Measurements from ENCODE around the gene KDM5B. TPM values are rescaled to one million over a fixed set of nuclear protein-coding genes. Genes with fewer than 3 reads are reported as not detected.

Gene KDM5B
- total and polyA plus RNA-seq, 2 of the 8 experiments (the other 6 are each of a cell fraction or from before 2014, with no cell fraction given): 73.3 to 210 TPM

DNA sequence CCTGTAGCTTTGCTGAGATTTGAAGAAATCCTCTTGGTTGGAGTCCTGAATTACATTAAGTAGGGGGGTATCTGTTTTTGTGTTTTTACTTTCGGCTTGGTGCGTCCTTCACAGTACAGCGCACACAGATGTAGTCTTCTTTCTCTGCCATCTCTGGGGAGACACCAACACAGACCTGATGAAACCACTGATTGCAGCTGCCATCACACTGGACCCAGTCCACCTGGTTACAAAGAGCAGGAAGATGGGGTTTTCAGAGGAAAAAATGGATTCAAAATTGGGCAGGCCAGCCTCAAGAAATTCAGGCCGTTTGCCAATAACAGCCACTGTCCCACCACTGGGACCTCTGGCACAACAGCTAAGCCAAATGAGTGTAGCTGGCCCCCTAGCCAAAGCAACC, 79.3 kb downstream of the KDM5B start:
- ChIA-PET POLR2A (ENCODE audit: partially characterized antibody) (interaction anchor here (0.8 to 1.4 kb wide), 2 partner anchors 72 to 132 kb away, joined by 3 to 4 read pairs; no protein-coding TSS in a partner anchor), CTCF (ENCODE audit: partially characterized antibody) (interaction anchor here (0.7 to 1.8 kb wide), 7 partner anchors 9 to 265 kb away, joined by 3 to 5 read pairs (median 4); no protein-coding TSS in a partner anchor)
- Histone ChIP-seq H3K14ac (ENCODE audit: insufficient read length) (no peak overlapping the region), H3K79me1 (ENCODE audit: low read depth, low read length) (no peaks in the 10 kb centered on the region), H2BK5ac (ENCODE audit: low read depth, low read length) (no peak overlapping the region), H4K20me1 (replicated peaks in 1 of 2; ENCODE audit: control insufficient read depth in 1 of 2, insufficient read depth in 2 of 2, low read length in 2 of 2) (peaks cover 4 to 8% of the 10 kb centered on the region in 2 experiments), H3K4me2 (ENCODE audit: insufficient read depth in 1 of 2, low read depth in 2 of 2, low read length in 2 of 2) (no peak overlapping the region), H3K4ac (replicated peaks; ENCODE audit: insufficient read length, low read depth, low read length) (no peak overlapping the region), H2BK12ac (ENCODE audit: low read depth, low read length) (no peak overlapping the region), H3K4me1 (replicated peaks in 1 of 4; ENCODE audit: control insufficient read depth in 3 of 4, insufficient read depth in 4 of 4, low read length in 3 of 4) (no peaks in the 10 kb centered on the region), H2AFZ (ENCODE audit: low read length) (no peak overlapping the region), H3K18ac (ENCODE audit: extremely low read depth, low read length) (no peak overlapping the region), H3K27me3 (replicated peaks in 1 of 4; ENCODE audit: control insufficient read depth in 3 of 4, extremely low read depth in 1 of 4, insufficient read depth in 3 of 4, low read length in 3 of 4) (no peaks in the 10 kb centered on the region), H4K91ac (replicated peaks; ENCODE audit: insufficient read length, low read length) (no peak overlapping the region), H3K9me3 (ENCODE audit: insufficient read depth in 2 of 2, low read depth in 1 of 2, low read length in 1 of 2) (no peaks in the 10 kb centered on the region), H3K9ac (replicated peaks in 1 of 4; ENCODE audit: extremely low read depth in 1 of 4, low read depth in 3 of 4, low read length in 3 of 4) (no peak overlapping the region), H2AK5ac (ENCODE audit: low read depth, low read length) (no peak overlapping the region), H2BK15ac (ENCODE audit: low read length) (no peak overlapping the region), H3K56ac (replicated peaks; ENCODE audit: insufficient read length, low read depth, low read length) (no peak overlapping the region), H3K23me2 (ENCODE audit: low read depth, low read length) (no peaks in the 10 kb centered on the region), H3K23ac (ENCODE audit: insufficient read length) (no peak overlapping the region), H2BK120ac (replicated peaks; ENCODE audit: low read depth, low read length) (no peak overlapping the region), H4K8ac (ENCODE audit: extremely low read depth, insufficient read depth, low read length) (no peak overlapping the region), H3K79me2 (ENCODE audit: control insufficient read depth in 1 of 2, insufficient read depth in 2 of 2, low read length in 2 of 2) (no peaks in the 10 kb centered on the region), H2BK20ac (ENCODE audit: low read length) (no peak overlapping the region), H3K27ac (ENCODE audit: low read depth, low read length) (no peak overlapping the region), H3K36me3 (ENCODE audit: control insufficient read depth in 2 of 4, insufficient read depth in 4 of 4, low read length in 3 of 4) (peaks cover 39 to 95% (median 73%) of the 10 kb centered on the region in 4 experiments), H3K4me3 (ENCODE audit: extremely low read depth in 1 of 4, insufficient read depth in 2 of 4, low read depth in 3 of 4, low read length in 4 of 4) (no peak overlapping the region), H4K5ac (ENCODE audit: insufficient read length, low read depth, low read length) (no peak overlapping the region)
- TF ChIP-seq CHD2 (IDR thresholded peaks at IDR 0.05; ENCODE audit: low read length): no peak
- no peak for TF ChIP-seq YY1 (IDR thresholded peaks at IDR 0.05; ENCODE audit: low read depth, low read length)
- WGBS, 2 experiments (ENCODE audit: extremely low coverage in 1 of 2, insufficient coverage in 1 of 2, insufficient read length in 1 of 2, insufficient replicate concordance in 2 of 2, low coverage in 1 of 2, low lambda C conversion rate in 2 of 2, missing lambda C conversion rate in 1 of 2): 97% methylated on average over 4 of the region's 4 CpGs; no CpG with 5 or more reads in 1 of the 2 experiments
- FAIRE-seq (no peak), DNase-seq (ENCODE audit: low read depth in 1 of 2, low spot score in 2 of 2) (no peak)

Data from H1 (cell line).